Smooth muscle cell (in vitro differentiated cells): ENCODE data around the gene ABHD16A. TPM values are rescaled to one million over a fixed set of nuclear protein-coding genes. Genes with fewer than 3 reads are reported as not detected.

Experiments
- DNase-seq: peaks from one replicate; lab custom pipeline; 2025; ENCODE audit not compliant: unreplicated experiment; lab: John Stamatoyannopoulos, UW
- H2AFZ ChIP-seq: fragments of 200-600 bp; sonication (generic); 2 replicates; pipeline ENCODE4 v1.6.0; 2016; ENCODE audit warnings: antibody characterized with exemption, low read depth, mild to moderate bottlenecking
- H3F3A ChIP-seq: fragments of 200-600 bp; sonication (generic); 2 replicates; pipeline ENCODE4 v1.6.0; 2017; ENCODE audit warnings: antibody characterized with exemption, low read depth
- H3K27ac ChIP-seq: fragments of 200-600 bp; sonication (generic); 2 replicates; pipeline ENCODE4 v1.5.1; 2016; ENCODE audit warnings: low read depth, mild to moderate bottlenecking
- H3K27me3 ChIP-seq: fragments of 200-600 bp; sonication (generic); 2 replicates; pipeline ENCODE4 v1.6.1; 2016; ENCODE audit warnings: low read depth, mild to moderate bottlenecking
- H3K36me3 ChIP-seq: fragments of 200-600 bp; sonication (generic); 2 replicates; pipeline ENCODE4 v1.5.1; 2016; ENCODE audit warnings: low read depth
- H3K4me1 ChIP-seq: fragments of 200-600 bp; sonication (generic); 2 replicates; pipeline ENCODE4 v1.5.1; 2016; ENCODE audit warnings: low read depth
- H3K4me2 ChIP-seq: fragments of 200-600 bp; sonication (generic); 2 replicates; pipeline ENCODE4 v1.6.0; 2016; ENCODE audit warnings: mild to moderate bottlenecking
- H3K4me3 ChIP-seq: fragments of 200-600 bp; sonication (generic); 2 replicates; pipeline ENCODE4 v1.5.1; 2016; ENCODE audit warnings: mild to moderate bottlenecking
- H3K79me2 ChIP-seq: fragments of 200-600 bp; sonication (generic); 2 replicates; pipeline ENCODE4 v1.6.0; 2016; ENCODE audit warnings: low read depth, mild to moderate bottlenecking
- H3K9ac ChIP-seq: fragments of 200-600 bp; sonication (generic); 2 replicates; pipeline ENCODE4 v1.6.0; 2016; ENCODE audit warnings: low read depth
- H3K9me3 ChIP-seq: fragments of 200-600 bp; sonication (generic); replicated peaks from 2 replicates; pipeline ENCODE4 v1.5.1; 2016; ENCODE audit warnings: low read depth
- H4K20me1 ChIP-seq: fragments of 200-600 bp; sonication (generic); 2 replicates; pipeline ENCODE4 v1.6.0; 2016; ENCODE audit warnings: low read depth
- CTCF ChIP-seq: fragments of 200-600 bp; sonication (generic); IDR thresholded peaks from 2 replicates; pipeline ENCODE4 v1.5.1; 2017; ENCODE audit warnings: borderline replicate concordance, mild to moderate bottlenecking, antibody characterized with exemption; ENCODE audit not compliant: insufficient read depth, poor library complexity, severe bottlenecking
- WGBS: methylation state at CpG from one replicate; pipeline ENCODE4 v1.1.7; 2016; ENCODE audit warnings: low lambda C conversion rate; 5-methylcytosine and 5-hydroxymethylcytosine counted together
- polyA plus RNA-seq: library from polyadenylated mRNA; unstranded; fragments of >200 nt; fragmentation: Nextera tagmentation; extraction: Ambion mirVana; gene quantifications from 2 replicates; pipeline ENCODE4 v1.2.1, GENCODE V29; 2016
- total RNA-seq: library from RNA; depleted of rRNA; stranded (reverse); fragments of >200 nt; gene quantifications from 2 replicates; pipeline ENCODE4 v1.2.3, GENCODE V29; 2014

Gene ABHD16A
- total and polyA plus RNA-seq, 2 experiments from 2014 or later, result 24.9 to 39.9 TPM

- TF ChIP-seq CTCF, result peak; percentile 34
- H3K4me3 ChIP-seq, result no peak overlapping the region
These were observed 13.6 kb downstream of the ABHD16A start for GRCh38 chr6:31689249-31690110.

GRCh38 chr6:31687860-31688693 is 15.0 kb downstream of the ABHD16A start:
- Histone ChIP-seq H3K4me3 (no peak overlapping the region), H3F3A (no peaks in the 10 kb centered on the region), H3K9me3 (no peaks in the 10 kb centered on the region), H3K4me2 (no peak overlapping the region), H3K36me3 (no peaks in the 10 kb centered on the region), H3K9ac (no peak overlapping the region), H3K27ac (no peak overlapping the region), H2AFZ (no peak overlapping the region), H3K4me1 (peaks cover 5% of the 10 kb centered on the region), H4K20me1 (no peaks in the 10 kb centered on the region), H3K79me2 (no peaks in the 10 kb centered on the region), H3K27me3 (no peaks in the 10 kb centered on the region)
- no peak for TF ChIP-seq CTCF
- no peak for DNase-seq
- WGBS, result 91% methylated on average over 14 of the region's 14 CpGs

More at GRCh38 chr6:31689249-31690110, 13.6 kb downstream of the ABHD16A start:
- no peaks in the 10 kb centered on the region for H3K27me3 ChIP-seq
- DNase-seq, result no peak
- H4K20me1 ChIP-seq, result no peaks in the 10 kb centered on the region
- H3K9ac ChIP-seq, result no peak overlapping the region
- H3K36me3 ChIP-seq, result no peaks in the 10 kb centered on the region
- no peaks in the 10 kb centered on the region for H3F3A ChIP-seq
- H3K4me1 ChIP-seq, result no peaks in the 10 kb centered on the region
- H3K27ac ChIP-seq, result no peak overlapping the region
- no peak overlapping the region for H2AFZ ChIP-seq
- H3K9me3 ChIP-seq, result no peaks in the 10 kb centered on the region
- no peak overlapping the region for H3K4me2 ChIP-seq
- 86% methylated on average over 11 of the region's 11 CpGs for WGBS
- H3K79me2 ChIP-seq, result no peaks in the 10 kb centered on the region

GRCh38 chr6:31687321-31687720 is 15.8 kb downstream of the ABHD16A start:
- H3K4me3 ChIP-seq, result no peak overlapping the region
- no peak overlapping the region for H2AFZ ChIP-seq
- H3K27ac ChIP-seq, result no peak overlapping the region
- no peaks in the 10 kb centered on the region for H3K9me3 ChIP-seq
- no peak overlapping the region for H3K9ac ChIP-seq
- no peaks in the 10 kb centered on the region for H4K20me1 ChIP-seq
- H3K27me3 ChIP-seq, result no peaks in the 10 kb centered on the region
- 93% methylated on average over 7 of the region's 8 CpGs for WGBS
- H3K36me3 ChIP-seq, result no peaks in the 10 kb centered on the region
- H3K79me2 ChIP-seq, result no peaks in the 10 kb centered on the region
- peaks cover 5% of the 10 kb centered on the region for H3K4me1 ChIP-seq
- TF ChIP-seq CTCF, result no peak
- H3F3A ChIP-seq, result no peaks in the 10 kb centered on the region
- DNase-seq, result no peak
- no peak overlapping the region for H3K4me2 ChIP-seq
